NOMO-1 treated with DMSO at 0.1 percent for 48 hours (cell line): ENCODE measurements around the gene ZBTB43.

ENCODE experiments used
- DNase-seq: peaks from one replicate; lab custom pipeline; 2025; ENCODE audit not compliant: unreplicated experiment; lab: John Stamatoyannopoulos, UW

Gene ZBTB43

DNA sequence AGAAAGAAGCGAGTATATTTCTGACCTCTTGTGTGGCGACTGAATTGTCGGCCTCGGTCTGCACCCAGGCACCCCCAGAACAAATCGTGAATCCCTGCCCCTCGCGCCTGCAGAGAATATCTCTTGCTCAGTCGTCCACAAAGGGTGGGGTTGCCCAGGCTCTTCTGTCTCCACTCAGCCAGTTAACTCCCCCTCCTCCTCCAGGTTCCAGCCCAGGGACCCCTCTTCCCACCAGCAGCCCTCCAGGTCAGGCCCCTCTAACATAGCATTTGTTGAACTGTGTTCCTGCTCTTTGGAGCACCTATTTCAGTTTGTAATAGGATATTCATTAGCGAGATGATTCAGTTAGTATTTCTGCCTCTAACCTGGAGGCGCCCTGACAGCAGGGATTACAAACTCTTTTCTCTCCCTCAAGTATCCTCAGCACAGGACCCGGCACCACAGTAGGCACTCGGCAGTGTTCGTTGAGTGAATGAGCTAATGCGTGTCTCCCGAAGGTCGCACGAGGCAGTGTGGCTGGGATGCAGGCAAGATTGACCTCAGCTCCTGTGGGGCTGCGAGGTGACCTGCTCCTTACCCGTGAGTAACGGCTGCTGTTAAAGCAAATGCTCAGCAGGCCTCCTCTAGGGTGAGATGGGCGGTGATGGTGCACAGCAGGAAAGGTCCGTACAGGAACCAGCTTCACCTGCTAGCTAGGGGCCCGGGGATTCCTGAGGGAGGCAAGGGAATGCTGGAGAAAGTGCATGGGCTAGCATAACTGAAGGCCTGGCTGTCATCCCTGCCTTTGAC lies 81.4 kb downstream of the ZBTB43 start:
- DNase-seq = no peak

DNA sequence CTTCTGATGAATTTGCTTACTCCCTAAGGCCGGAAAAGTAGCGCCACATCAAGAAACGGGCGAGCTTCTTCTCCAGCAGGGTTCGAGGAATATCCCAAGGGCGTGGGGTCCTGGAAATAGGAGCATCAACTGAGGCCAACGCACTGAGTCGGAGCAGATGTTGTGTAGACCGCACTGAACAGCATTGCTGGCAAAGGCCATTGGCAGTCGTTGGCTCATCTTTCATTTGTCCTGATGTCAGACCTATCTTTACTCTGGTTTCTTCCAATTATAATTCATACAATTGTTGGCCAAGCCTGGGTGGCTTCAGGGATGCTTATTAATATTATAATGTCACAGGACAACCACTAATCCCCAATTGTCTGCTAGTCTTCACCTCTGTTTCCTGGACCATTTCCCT lies 82.1 kb downstream of the ZBTB43 start:
- no peak for DNase-seq
